Smooth muscle cell of the brain vasculature (primary cell): ENCODE measurements around the gene HEPHL1.

Source experiments
- DNase-seq: peaks from one replicate; pipeline ENCODE4 v3.0.0-alpha.2; 2012; ENCODE audit warnings: low read depth, low spot score

The HEPHL1 gene

DNA sequence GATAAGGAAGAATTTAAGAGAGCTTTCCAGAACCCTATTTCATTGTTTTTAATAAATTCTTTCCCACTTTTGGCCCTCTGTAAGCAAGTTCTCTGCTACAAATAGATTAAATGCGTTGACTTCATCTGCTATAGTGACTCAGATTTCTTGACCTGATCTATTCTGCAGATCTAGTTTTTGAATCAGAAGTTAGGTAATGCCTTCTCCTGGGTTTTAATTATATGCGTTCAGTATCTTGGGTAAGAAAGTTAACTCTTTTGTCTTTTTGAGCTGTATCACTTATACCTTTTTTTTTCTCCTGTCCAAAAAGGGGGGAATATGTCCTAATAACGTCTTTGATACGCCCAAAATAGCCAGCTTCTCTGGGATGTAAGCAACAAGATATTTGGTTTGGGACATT is 2.4 kb upstream of the HEPHL1 start:
- no peak for DNase-seq

DNA sequence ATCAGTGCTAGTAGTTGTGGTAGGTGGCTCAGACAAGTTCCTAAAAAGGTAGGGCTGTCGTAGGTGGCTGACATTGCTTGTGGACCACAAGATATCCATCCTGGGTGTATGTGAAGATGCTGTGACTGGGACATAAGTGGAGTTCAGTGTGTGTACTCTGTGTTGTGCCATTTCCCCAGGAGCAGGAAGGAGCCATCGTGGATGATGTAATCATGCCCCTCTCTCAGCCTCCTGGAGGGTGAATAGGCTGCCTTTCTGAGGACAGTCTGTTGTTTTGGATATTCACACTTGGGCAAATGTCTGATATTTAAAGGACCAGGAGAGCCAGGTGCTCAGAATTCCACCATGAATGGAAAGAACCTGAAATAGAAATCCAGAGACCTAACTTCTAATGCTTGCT is 2.7 kb downstream of the HEPHL1 start:
- DNase-seq, result no peak

DNA sequence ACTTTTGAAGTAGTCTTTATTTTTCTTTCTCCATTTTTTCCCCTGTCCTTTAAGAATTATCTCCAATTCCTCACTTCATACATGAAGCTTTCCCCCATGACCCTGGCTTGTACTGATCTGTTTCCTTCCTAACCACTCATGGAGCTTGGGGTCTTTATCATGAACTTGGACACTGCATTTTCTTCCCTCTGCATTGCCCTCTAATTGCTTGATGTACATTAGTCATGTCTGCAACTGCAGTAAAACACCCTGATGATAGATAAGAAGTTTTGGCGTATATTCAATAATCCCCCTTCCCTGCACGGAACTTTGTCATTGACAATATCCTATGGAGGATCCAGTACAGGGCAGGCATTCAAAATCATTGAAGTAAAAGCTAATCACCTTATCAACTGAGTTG is 3.4 kb downstream of the HEPHL1 start:
- DNase-seq, result no peak

DNA sequence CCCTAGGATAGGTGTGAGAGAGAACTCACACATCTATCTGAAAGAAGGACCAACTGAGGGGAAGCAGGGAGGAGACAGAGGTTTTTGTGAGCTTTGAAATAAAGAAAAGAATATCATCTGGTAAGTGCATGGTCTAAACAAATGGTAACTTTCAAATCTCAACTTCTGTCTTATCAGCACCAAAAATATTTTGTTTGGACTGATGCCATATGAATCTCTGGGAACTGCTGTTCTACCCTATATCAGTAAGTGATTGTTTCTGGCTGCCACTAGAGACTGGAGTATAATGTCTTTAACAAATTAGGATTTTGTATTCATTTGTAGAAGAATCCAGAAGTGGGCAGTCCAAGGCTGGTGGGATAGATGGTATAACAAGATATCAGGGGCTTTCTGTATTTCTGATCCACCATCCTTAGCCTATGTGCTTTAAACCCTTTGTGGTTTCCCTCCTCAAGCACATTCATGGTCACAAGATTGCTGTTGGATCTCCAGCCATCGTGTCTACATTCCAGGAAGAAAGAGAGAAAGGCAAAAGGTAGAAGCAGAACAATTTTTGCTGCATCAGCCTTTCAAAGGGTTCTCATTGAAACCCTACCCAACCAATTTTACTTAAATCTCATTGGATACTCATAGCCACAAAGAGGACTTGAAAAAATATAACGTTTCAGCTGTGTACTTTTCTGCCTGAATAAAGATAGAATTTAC is 4.7 kb downstream of the HEPHL1 start:
- DNase-seq, result no peak

DNA sequence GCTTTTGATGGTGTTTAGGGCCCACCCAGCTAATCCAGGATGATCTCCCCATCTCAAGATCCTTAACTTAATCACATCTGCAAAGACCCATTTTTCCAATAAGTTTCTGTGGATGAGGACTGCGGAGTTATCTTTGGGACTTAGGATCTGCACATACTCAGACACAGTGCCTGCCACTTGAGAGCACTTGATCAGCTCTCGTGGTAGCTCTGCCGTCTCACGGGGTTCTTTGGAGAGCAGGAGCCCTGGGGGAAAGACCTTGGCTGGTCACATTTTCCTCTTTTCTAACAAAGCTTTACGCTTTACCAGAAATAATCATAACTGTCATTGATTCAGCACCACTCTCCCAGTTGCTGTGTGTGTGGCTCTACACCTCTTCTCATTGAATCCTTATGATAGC is 6.1 kb downstream of the HEPHL1 start:
- DNase-seq, result no peak

DNA sequence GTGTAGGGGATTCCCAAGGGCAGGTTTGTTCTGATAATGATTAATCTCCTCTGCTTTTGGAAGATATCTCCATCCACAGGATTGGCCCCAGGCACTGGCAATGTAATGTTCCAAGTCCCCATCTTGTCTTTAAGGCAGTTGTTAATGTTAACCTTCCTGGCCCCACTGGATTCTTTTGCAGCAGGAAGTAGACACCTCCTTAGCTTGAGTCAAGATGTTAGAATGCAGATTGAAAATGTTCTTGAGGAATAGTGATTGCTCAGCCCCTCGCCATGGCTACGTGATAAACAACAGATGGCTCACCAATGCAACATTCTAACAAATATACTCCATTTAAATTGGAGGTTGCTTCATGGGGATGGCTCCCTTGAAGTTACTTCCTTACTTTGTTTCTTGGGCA is 7.3 kb downstream of the HEPHL1 start:
- DNase-seq, result no peak

DNA sequence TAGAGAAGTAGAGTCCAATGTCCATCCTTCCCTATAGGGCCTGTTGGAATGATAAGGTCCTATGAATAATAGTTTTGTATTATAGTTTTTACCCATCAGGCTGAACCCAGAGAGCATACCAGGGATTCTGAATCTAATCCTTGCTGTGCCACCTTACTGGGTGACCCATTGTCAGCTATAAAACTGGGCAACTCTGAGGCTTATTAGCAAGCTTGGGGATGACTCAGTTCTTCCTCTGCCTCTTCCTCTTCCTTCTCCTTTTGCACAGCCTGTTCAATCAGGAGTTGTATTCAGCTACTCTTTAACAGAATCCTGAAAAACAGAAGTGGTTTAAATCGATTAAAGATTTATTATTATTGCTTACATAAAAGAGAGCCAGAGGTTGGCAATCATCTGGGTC is 8.9 kb downstream of the HEPHL1 start:
- no peak for DNase-seq

DNA sequence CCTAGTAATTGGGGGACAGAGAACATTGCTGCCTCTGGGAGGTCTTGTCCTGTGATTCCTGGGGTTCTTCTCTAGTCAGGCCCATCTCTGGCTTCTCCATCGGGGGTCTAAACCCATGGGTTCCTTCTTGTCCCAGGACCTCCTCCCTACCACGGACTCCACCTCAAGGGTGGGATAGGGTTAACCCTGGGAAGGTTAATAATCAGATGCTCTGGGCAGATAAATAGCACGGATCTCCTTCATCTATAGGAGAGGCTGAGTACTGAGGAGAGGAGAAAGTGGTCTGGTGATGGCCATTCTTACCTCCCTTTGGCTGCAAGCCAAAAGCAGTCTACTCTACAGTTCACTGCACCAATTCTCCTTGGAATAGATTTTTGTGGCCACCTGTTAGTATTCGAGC is 10.5 kb downstream of the HEPHL1 start:
- DNase-seq, result no peak

DNA sequence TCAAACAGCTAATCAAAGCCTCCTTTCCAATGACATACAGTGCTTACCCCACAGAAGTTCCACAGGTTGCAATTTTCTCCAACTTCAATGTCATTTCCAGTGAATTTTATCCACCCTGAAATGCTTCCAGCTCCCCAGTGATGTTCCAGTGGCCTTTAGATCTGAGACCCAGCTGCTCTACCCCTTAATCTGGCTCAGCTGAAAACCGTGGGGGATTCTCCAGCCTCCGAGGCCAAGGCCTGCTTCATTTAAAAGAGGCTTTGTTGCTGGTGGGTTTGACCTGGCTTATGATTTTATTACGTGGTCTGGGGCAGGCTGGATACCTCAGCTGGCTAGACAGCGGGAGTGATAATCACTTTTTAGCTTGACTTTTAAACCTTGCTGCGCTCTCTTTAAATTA is 10.9 kb downstream of the HEPHL1 start:
- DNase-seq, result no peak

DNA sequence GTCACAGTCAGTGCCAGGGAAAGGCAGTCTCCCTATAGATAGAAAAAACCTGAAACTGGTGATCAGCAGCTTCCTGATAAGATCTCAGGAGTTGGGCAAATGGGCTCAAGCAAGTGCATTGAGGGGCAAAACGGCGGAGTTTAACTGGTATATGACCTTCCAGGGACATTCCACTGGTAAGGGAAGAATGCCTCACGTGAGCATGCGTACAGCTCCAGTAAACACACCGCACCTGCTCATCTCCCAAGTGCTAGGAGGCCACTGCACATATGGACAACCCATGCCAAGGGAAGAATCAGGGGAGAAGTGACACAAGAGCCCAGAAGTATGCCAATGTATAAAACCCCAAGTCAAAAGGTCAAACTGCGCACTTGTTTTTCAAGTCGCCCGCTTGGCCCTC is 11.6 kb downstream of the HEPHL1 start:
- no peak for DNase-seq

DNA sequence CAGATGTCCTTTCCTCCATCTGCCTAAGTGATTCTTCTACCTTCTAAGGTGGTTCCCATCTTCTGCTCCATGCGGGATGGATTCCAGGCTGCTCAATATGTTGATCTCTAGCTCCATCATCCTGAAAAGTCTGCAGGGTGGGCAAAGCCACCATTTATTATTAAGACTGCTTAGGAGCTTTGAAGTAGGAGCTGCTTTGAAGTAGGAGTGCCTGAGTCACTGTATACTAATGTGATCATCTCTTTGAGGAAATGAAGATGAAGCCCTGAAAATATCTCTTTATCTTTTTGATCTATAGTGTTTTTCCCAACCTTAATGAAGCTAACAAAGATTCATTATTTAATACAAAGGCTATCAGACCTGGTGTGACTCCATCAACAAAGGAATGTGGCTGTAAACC is 13.1 kb downstream of the HEPHL1 start:
- no peak for DNase-seq

DNA sequence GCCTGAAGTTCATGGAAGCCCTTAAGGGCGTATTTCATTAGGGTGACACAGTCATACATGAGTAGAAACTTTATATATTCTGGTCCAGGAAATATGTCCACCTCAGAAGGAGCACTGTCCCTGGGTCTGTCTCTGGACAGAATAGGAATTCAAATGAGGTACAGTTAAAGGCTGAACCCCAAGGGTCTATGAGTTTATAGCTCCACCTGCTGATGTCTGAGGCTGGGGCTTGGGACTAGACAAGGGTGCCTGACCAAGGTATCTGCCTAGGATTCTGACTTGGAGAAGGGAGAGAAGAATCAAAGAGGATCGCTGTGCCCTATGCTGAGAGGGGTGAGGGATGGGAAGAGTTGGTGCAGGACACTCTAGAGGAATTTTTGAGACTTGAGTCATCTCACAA is 14.9 kb downstream of the HEPHL1 start:
- no peak for DNase-seq

DNA sequence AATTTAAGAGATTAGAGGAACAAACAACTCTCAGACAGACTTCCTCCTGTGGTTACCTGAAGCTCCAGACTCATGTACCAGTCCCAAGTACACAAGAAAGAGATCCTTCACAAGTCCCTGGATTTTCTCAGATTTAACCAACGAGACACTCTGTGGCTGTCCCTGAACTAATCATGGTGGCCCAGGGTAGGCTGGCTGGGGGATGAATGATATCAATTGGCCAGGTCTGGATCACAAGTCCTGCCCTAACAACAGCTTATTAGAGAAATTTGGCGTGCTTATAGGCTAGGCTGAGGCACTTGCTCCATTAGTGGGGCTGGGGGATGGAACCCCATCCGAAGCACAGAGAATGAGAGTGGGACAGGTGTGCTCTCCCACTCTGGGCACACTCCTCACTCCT is 22.1 kb downstream of the HEPHL1 start:
- no peak for DNase-seq

DNA sequence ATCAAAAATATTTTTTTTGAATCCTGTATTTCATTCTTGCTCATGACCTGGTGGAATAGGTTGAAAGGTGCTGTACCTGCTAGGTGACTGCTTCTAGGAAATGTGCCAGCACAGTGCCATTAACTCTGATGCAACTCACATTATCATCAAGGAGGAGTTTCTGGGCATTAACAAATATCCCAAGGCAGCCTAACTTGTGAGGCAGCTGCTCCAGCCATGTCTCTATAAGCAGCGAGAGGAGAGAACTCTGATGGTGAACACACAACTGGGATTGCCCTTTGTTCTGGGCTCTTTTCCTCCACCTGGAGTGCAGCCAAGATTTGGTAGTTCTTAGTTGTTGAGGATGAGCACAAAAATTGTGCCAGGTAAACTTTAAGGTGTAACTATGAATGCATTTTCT is 25.6 kb downstream of the HEPHL1 start:
- DNase-seq, result no peak

DNA sequence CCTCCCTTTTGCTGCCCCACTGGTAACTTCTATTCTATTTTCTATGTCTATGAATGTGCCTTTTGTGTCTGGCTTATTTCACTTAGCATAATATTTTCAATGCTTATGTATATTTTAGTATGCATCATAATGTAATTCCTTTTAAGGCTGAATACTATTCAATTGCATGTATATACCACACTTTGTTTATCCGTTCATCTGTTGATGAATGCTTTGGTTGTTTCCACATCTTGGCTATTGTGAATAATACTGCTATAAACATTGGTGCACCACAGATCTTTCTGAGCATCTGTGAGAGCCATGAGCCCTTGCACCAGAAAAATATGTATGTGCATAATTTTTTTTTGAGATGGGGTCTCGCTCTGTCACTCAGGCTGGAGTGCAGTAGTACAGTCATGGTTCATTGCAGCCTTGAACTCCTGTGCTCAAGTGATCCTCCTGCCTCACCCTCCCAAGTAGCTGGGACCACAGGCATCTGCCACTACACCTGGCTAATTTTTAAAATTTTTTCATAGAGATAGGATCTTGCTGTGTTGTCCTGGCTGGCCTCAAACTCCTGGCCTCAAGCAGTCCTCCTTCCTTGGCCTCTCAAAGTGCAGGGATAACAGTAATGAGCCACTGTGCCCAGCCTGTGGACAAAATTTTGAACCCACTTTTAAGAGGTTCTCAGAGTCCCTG is 27.0 kb downstream of the HEPHL1 start:
- DNase-seq, result no peak

DNA sequence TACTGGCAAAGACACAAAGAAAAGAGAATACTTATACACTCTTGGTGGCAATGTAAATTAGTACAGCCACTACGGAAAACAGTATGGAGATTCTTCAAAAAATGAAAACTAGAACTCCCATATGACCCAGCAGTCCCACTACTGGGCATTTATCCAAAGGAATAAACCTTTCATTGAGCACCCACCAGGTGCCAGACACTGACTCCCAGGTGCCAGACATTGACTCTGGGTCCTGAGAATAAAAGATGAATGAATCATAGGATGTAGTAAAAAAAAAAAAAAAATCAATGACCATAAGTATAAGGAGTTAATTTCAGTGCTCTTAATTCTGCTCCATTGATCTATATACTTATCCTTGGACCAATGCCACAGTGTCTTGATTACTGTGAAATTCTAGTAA is 28.2 kb downstream of the HEPHL1 start:
- no peak for DNase-seq

DNA sequence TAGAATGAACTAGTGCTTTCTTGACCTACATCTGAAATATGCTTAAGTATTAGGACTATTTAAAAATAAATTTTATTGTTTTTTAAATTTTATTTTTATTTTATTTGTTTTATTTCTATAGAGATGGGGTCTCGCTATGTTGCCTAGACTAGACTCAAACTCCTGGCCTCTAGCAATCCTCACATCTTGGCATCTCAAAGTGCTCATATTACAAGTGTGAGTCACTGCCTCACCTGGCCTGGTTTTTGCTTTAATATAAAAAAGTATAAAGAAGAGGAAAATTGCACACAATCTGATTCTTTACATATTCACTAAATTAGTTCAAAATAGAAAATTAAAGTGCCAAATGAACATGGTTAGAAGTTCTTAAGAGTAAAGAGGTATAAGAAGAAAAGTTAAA is 37.5 kb downstream of the HEPHL1 start:
- DNase-seq, result no peak

DNA sequence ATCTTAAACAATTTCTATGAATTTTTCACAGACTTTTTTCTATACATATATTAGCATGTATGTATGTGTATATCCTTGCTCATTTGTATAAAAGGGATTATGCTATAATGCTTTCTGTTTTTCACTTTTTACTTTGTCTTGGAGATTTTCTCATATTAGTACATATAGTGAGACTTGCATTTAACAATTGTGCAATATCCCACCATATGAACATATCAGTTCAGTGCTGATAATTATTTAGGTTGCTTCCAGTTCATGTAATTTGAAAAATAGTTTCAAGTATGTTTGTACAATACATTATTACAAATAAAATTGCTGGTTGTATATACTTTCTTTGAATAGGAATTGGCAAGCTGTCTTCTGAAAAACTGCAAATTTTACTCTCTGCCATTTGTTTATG is 37.9 kb downstream of the HEPHL1 start:
- DNase-seq, result no peak

DNA sequence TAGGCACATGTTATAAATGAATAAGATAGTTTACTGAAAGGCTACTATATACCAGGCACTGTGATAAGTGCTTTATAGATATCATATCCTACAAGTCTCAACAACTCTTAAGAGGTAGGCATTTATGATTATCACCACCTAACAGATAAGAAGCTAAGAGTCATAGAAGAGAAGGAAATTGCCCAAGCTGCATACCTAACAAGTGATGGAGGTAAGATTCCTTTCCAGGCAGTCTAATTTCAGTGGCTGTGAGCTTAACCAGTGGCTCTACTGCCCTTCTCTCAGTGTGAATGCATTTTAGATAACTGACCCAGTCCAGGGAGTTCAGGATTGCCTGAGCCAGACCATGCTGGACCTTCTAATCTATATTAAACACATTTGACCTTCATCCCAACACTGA is 39.2 kb downstream of the HEPHL1 start:
- DNase-seq, result no peak

DNA sequence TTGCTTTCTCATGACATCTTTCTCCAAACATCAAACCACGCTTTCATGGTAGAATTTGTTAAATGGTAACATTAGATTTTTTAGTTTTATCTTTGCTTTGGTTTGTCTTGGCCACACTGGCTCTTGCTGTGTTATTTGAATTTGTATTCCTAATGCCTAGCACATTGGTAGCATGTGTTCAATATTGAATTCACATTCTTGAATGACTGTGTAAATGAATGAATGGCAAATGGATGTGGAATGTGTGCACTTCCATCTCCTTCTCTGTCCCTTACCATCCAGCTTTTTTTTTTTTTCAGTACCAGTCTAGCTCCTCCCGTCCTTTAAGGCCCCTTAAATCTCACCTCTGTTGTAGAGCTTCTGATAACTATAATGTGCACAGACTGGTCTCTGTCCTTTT is 41.2 kb downstream of the HEPHL1 start:
- no peak for DNase-seq

DNA sequence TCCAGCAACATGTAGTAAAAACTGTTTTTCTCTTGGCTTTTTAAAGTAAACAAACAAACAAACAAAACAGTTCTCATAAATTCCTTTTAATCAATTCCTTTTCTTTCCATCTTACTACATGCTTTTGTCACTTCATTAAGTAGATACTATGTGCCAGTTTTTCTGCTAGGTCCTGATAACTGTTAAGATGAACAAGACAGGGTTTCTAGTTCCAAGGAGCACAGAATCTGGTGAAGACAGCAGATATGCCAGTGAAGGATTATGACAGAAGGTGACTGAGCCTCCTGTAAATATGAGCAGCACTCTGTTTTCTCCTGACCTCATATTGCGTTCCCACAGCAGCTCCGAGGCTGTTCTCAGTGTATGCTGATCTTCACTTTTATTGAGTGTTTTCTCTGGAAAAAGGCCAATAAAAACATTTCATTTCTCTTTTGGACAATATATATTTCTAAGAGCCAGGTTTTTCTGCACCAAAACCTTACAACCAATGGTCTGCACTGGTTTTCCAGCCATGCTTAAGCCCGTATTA is 45.8 kb downstream of the HEPHL1 start:
- DNase-seq, result no peak

DNA sequence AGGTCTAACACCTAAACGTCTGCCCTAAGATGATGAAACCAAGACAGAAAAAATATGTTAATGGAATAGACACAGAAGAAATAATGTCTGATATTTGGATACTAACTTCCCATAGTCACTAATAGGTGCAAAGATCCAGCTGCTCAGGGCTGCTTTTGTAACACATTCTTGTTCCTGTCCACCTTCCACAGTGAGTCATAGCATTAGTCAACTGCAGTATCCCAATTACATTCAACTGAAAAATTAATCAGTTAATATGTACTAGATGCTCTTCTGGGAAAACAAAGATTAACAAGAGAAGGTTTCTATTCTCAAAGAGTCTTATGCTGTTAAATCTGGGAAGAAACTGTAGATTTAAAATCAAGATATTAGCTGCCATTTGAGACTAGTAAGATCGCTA is 47.6 kb downstream of the HEPHL1 start:
- DNase-seq, result no peak

DNA sequence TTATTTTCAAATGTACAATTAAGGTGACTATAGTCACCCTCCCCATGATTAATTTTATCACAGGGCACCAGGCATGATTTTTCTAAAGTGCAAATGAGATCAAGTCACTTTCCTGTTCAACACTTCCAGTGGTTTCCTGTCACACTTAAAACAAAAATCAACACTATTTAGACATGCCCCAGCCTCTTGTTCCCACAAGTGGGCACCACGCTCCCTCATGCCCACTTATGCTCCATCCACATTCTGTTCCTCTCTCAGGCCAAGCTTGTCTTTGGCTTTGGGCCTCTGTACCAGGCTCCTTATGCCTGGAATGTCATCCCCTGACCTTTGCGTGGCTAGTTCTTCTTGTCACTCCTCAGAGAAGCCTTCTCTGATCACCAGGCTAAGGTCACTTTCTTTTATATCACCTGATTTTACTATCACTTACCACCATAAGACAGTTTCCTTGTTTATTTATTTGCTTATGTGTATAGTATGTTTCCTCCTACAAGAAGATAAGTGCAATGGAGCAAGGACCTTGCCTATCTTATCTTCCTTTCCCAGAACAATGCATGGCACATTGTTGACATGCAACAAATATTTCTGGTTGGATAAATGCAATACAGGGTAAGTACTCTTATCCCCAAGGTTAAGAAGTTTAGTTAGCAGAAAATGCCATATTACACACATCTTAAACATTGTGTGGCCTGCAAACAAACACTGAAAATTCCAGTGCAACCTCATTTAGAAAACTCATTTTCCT is 56.6 kb downstream of the HEPHL1 start:
- no peak for DNase-seq
